Measurements from ENCODE around the gene SSNA1.
A peak's percentile ranks its signal among the peaks of the same experiment; 100 is the strongest.

Gene SSNA1

GRCh38 chr9:137168904-137169856, 19.3 kb upstream of the SSNA1 start:
- DNase-seq: no peak

DNA sequence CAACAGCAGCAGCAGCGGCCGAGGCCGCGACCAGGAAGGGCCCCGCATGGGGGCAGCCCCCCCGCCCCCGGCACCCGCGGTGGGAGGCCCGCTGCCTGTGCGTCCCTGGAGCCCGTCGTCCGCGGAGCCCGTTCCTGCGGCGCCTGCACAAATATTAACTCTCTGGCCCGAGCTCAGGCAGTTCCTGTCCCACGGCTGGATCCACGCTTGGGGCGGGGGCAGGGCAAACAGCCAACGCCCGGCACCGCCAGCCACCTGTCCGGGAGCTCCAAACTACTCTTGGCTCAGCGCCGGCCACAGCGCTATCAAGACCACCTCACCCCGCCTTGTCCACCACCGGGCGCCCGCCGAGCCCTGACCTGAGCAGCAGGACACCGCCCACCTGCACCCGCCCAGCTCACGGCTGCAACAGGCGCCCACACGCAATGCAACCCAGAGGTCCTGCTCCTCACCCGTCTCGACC, 18.5 kb upstream of the SSNA1 start, which contains the start of gene LRRC26:
Gene LRRC26 (minus strand): TSS at position 156 of the 463 bp plus-strand sequence. CDS start 108 bp downstream, at position 48.
- no peak for DNase-seq

DNA sequence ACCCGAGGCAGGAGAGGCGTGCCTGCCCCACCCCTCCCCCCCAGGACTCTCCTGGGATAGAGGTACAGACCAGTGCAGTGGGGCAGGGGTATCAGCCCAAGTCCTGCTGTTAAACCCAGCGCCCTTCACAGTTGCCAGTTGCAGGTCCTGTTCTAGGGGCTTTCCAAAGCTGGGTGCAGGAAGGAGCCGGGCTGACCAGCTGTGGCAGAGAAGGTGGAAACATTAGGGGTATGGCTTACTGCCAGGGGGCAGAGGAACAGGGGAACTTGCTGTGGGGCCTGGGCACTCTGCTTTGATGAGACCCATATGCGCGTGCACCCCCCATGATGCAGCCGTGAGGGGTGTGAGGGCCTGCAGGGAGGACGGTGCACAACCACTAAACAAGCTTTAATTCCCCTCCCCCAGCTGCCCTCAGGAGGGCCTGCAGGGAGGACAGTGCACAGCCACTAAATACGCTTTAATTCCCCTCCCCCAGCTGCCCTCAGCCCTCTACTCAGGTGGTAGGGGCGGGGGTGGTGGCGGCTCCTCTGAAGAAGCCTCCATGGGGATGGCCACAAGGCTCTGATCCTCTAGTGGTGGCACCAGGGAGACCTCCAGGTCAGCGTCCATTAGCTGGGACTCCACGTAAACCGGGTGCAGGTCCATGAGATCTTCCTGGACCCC, 17.9 kb upstream of the SSNA1 start:
- DNase-seq: no peak

DNA sequence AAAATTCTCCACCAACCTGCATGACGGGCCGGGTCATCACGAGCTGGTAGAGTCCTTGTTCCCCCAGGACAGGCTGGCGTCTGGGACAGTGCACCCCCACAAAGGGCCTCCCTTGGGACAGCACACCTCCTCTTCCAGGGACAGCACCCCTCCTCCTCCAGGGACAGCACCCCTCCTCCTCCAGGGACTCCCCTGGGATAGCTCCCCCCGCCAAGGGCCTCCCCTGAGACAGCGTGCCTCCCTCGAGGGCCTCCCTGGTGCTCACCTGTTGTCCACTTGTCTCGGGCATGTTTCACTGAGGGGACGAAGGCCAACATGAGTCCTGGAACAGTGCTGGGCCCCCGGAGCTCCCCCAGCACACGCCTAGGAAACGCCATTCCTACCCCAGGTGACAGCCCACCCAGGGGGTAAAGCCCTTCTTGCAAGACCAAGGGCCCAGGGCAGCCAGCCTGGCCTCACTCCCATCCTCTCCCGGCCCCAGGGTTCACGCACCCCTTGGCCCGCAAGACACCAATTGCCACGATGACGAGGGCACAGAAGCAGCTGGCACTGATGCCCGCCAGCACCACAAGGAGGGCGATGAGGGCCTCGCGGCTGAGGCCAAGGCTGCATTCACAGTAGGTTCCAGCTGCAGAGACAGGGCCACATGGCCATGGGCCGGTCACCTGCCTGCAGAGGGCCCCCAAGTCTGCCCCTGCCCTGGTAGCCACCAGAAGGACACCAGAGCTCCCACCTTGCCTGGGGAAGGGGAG, 17.2 kb upstream of the SSNA1 start:
- no peak for DNase-seq

GRCh38 chr9:137172901-137173795, 15.3 kb upstream of the SSNA1 start:
- no peak for DNase-seq

DNA sequence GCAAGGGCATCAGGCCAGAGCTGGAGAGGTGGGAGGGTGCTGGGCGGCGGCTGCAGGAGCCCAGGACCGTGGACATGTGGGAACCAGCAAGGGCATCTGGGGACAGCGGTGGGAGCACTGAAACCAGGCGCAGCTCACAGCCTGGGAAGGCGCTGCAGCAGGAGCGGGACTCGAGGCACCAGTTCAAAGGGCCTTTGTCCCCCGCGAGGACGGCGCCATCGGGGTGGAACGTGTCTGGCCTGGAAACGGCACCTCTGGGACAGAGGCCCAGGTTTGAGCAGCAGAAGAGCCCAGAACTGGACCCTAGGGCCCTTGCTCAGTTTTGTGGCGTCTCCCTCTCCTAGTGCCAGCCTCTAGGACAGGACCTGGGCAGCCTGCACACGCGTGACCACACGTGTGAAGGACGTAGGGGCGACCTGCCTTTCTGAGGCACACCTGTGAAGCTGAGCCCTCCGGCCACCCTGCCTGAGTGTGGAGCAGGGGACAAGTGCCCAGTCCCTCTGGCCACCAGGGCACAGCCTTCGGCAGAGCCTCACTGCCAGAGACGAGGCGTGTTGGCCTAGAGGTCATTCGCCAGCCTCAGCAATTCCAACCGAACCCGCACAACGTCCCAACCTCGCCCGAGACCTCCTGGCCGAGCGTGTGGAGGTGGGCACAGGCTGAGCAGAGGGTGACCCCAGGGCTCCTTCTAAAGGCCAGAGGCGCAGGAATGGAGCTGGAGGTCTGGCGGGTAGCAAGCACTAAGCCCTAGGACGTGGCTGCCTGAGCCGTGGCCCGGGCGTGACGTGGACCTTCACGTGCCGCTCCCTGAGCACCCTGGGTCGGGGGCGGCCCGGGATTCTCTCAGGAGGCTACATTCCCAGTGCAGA, 14.4 kb upstream of the SSNA1 start:
- no peak for DNase-seq

- DNase-seq: no peak
Observed at GRCh38 chr9:137174722-137175293, 13.7 kb upstream of the SSNA1 start.

- DNase-seq: no peak
Observed at GRCh38 chr9:137175345-137175961, 13.0 kb upstream of the SSNA1 start.

GRCh38 chr9:137176302-137177182, 11.9 kb upstream of the SSNA1 start:
- DNase-seq: peak; percentile 12 to 14

DNA sequence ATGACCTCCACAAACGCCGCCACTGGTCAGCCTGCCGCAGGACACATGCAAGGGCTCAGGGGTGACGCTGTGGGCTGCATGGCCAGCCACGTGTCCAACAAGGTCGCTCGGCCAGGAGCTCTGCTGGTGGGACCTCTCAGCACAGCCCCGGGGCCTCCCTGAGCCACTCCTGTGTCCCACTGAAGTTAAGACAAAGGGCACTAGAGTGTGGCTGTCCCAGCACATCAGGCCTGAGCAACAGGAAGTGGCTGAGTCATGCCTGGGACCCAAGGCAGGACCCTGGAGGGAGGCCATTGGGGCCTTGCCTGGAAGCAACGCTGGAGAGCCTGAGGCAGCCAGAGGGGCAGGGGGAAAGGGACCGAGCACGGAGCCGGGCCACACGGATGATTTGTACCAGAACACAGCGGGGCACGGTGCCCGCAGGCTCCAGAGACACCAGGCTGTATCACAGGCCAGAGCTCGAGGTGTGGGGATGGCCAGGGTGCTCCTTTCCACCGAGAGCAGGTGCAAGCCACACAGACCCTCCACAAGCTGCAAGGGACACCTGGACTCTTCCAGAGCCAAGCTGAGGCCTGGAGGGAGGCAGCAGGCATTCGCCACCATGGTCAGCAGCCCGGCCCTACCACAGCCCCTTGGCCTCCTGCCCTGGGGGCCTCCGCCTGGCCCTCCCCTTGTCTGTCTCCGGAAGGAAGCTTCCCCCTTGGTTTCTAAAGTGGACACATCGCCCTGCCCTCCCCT, 10.1 kb upstream of the SSNA1 start:
- DNase-seq: no peak

- no peak for DNase-seq
Observed at GRCh38 chr9:137178939-137179630, 9.4 kb upstream of the SSNA1 start.

DNA sequence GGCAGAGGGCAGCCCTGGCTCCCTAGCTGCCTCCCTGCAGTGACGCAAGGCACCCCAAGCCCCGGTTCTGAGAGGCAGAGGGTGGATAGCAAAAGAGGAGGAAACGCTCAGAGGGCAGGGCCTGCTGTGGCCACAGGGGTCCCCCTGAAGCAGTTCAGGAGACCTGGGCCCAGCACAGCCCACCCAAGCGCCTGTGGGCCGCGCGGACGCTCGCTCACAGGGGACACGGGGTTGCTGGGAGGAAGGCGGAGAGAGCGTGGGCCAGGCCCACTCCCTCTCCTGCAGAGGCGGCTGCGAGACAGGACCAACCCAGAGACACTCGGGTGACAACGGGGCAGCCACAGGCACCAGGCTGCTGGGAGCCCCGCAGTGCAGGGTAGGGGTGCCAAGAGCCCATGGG, 8.7 kb upstream of the SSNA1 start:
- DNase-seq: no peak

GRCh38 chr9:137180491-137180890, 8.0 kb upstream of the SSNA1 start:
- no peak for DNase-seq

GRCh38 chr9:137181680-137182079, 6.8 kb upstream of the SSNA1 start:
- DNase-seq: no peak

DNA sequence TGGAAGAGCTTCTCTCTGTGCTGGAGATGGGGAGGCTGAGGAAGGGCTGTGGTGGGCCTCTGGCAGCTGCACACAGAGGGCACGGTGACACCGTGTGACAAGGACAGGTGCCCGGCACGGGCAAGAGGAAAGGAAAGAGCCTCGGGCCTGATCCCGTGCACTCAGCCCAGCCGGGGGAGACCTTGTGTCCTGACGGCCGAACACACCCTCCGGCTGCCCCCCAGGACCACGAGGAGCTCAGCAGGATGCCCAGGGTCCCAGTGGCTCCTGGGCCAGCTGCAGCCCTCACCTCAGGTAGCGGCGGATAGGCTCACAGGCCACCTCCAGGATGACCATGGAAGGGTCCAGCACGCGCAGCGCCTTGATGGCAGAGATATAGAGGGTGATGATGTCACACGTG, 5.6 kb upstream of the SSNA1 start:
- no peak for DNase-seq

DNA sequence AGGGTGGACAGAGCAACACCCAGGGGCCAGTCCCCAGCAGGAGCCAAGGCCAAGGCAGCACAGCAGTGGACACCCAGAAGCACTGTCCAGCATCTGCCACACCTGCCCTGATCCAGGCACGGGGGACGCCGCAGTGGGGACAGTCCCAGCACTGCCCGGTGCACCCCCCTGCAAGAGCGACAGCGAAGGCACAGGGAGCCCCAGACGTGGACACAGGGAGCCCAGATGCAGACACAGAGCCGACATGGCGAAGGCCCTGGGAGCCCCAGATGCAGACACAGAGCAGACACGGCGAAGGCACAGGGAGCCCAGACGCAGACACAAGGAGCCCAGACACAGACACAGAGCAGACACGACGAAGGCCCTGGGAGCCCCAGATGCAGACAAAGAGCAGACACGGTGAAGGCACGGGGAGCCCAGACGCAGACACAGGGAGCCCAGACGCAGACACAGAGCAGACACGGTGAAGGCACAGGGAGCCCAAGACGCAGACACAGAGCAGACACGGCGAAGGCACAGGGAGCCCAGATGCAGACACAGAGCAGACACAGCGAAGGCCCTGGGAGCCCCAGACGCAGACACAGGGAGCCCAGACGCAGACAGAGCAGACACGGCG, 4.4 kb upstream of the SSNA1 start:
- DNase-seq: no peak

Data from inflammatory macrophage treated with lipopolysaccharide for 1 hour (primary cell).